Measurements from ENCODE around the gene INSL3.
"Not testable (repeated sequence)": the region's sequence is repeated elsewhere in the genome, so short reads cannot be mapped to it uniquely, and the experiment has no call there.

INSL3 gene

GRCh38 chr19:17784201-17785008 lies 36.9 kb downstream of the INSL3 start:
- H3K4me2 ChIP-seq (ENCODE audit: low read length), result no peak overlapping the region
- no peak overlapping the region for H2AFZ ChIP-seq (ENCODE audit: low read length)
- TF ChIP-seq CTCF (IDR thresholded peaks at IDR 0.05; ENCODE audit: low read length) (peak; percentile 79), EZH2 (IDR thresholded peaks at IDR 0.05; ENCODE audit: borderline replicate concordance, low read length) (no peak)
- H3K36me3 ChIP-seq (ENCODE audit: insufficient read depth, low read length), result peaks cover 44% of the 10 kb centered on the region
- no peaks in the 10 kb centered on the region for H4K20me1 ChIP-seq (ENCODE audit: insufficient read depth, low read length)
- no peaks in the 10 kb centered on the region for H3K9me2 ChIP-seq (ENCODE audit: low read depth, low read length)
- H3K27ac ChIP-seq (ENCODE audit: low read depth, low read length, poor library complexity, severe bottlenecking), result no peak overlapping the region
- no peaks in the 10 kb centered on the region for H3K79me2 ChIP-seq (ENCODE audit: insufficient read depth, low read length)
- H3K27me3 ChIP-seq (ENCODE audit: insufficient read depth, low read length), result no peaks in the 10 kb centered on the region
- H3K9me3 ChIP-seq (ENCODE audit: low read length), result no peaks in the 10 kb centered on the region
- H3K4me3 ChIP-seq (ENCODE audit: low read depth, low read length, poor library complexity, severe bottlenecking), result no peak overlapping the region
- no peaks in the 10 kb centered on the region for H3K4me1 ChIP-seq (ENCODE audit: insufficient read depth, low read length, severe bottlenecking)
- H3F3A ChIP-seq (ENCODE audit: insufficient read depth, low read length), result no peaks in the 10 kb centered on the region; the same call in 1 of the 2 replicates
- H3K9ac ChIP-seq (ENCODE audit: low read length), result no peak overlapping the region

GRCh38 chr19:17783721-17784120 lies 37.6 kb downstream of the INSL3 start:
- not testable (repeated sequence) for H3K9me2 ChIP-seq (ENCODE audit: low read depth, low read length); H3K4me3 ChIP-seq (ENCODE audit: low read depth, low read length, poor library complexity, severe bottlenecking); H3K9ac ChIP-seq (ENCODE audit: low read length); H3K4me2 ChIP-seq (ENCODE audit: low read length); H3K9me3 ChIP-seq (ENCODE audit: low read length); H3K27ac ChIP-seq (ENCODE audit: low read depth, low read length, poor library complexity, severe bottlenecking); H2AFZ ChIP-seq (ENCODE audit: low read length); H3F3A ChIP-seq (ENCODE audit: insufficient read depth, low read length); H3K27me3 ChIP-seq (ENCODE audit: insufficient read depth, low read length); H4K20me1 ChIP-seq (ENCODE audit: insufficient read depth, low read length); H3K4me1 ChIP-seq (ENCODE audit: insufficient read depth, low read length, severe bottlenecking); H3K79me2 ChIP-seq (ENCODE audit: insufficient read depth, low read length)
- peaks cover 43% of the 10 kb centered on the region for H3K36me3 ChIP-seq (ENCODE audit: insufficient read depth, low read length)

GRCh38 chr19:17780781-17781180 lies 40.5 kb downstream of the INSL3 start:
- H3K9ac ChIP-seq (ENCODE audit: low read length), result no peak overlapping the region

More at GRCh38 chr19:17780781-17781180, 40.5 kb downstream of the INSL3 start:
- Histone ChIP-seq H3F3A (ENCODE audit: insufficient read depth, low read length) (no peaks in the 10 kb centered on the region), H3K9me3 (ENCODE audit: low read length) (no peaks in the 10 kb centered on the region), H3K27me3 (ENCODE audit: insufficient read depth, low read length) (no peaks in the 10 kb centered on the region), H3K4me2 (ENCODE audit: low read length) (no peak overlapping the region), H4K20me1 (ENCODE audit: insufficient read depth, low read length) (no peaks in the 10 kb centered on the region), H3K4me1 (ENCODE audit: insufficient read depth, low read length, severe bottlenecking) (peaks cover 10% of the 10 kb centered on the region), H3K36me3 (ENCODE audit: insufficient read depth, low read length) (peaks cover 50% of the 10 kb centered on the region), H3K4me3 (ENCODE audit: low read depth, low read length, poor library complexity, severe bottlenecking) (no peak overlapping the region), H2AFZ (ENCODE audit: low read length) (no peak overlapping the region), H3K27ac (ENCODE audit: low read depth, low read length, poor library complexity, severe bottlenecking) (no peak overlapping the region), H3K9me2 (ENCODE audit: low read depth, low read length) (no peaks in the 10 kb centered on the region), H3K79me2 (ENCODE audit: insufficient read depth, low read length) (no peaks in the 10 kb centered on the region)
- TF ChIP-seq EZH2 (IDR thresholded peaks at IDR 0.05; ENCODE audit: borderline replicate concordance, low read length) (no peak), CTCF (IDR thresholded peaks at IDR 0.05; ENCODE audit: low read length) (no peak)

Data from OCI-LY1 (cell line).